ENCODE measurements around the gene MGAT4B. TPM values are rescaled to one million over a fixed set of nuclear protein-coding genes. Genes with fewer than 3 reads are reported as not detected.

MGAT4B gene
- total RNA-seq, 1 experiment from 2014 or later: 148 TPM

GRCh38 chr5:179817890-179818745, 11.5 kb upstream of the MGAT4B start:
- Histone ChIP-seq H3K4me1 (ENCODE audit: control insufficient read depth in 1 of 2, insufficient read depth in 2 of 2, low read length in 2 of 2) (peaks cover 35 to 52% of the 10 kb centered on the region in 2 experiments), H3K36me3 (ENCODE audit: control insufficient read depth in 1 of 2, insufficient read depth in 2 of 2, low read length in 2 of 2) (peaks cover 11 to 25% of the 10 kb centered on the region in 2 experiments; a peak in 3 of 4 replicates), H3K4me2 (ENCODE audit: low read length) (peak overlapping the region; percentile 94), H3K79me2 (ENCODE audit: insufficient read depth, low read length) (peaks cover 23% of the 10 kb centered on the region), H3K27me3 (ENCODE audit: insufficient read depth, low read length) (no peaks in the 10 kb centered on the region), H4K20me1 (ENCODE audit: insufficient read depth) (peaks cover 12% of the 10 kb centered on the region; the same call in 1 of the 2 replicates), H3K9me2 (ENCODE audit: insufficient read depth) (no peaks in the 10 kb centered on the region), H3K27ac (ENCODE audit: low read depth, low read length) (peak overlapping the region; percentile 99), H3K9ac (ENCODE audit: low read length) (peak overlapping the region; percentile 97), H3K4me3 (replicated peaks in 1 of 2; ENCODE audit: low read depth in 1 of 2, low read length in 2 of 2) (peak overlapping the region; percentile 31 to 51), H2AFZ (ENCODE audit: low read depth, low read length, poor library complexity, severe bottlenecking) (no peak overlapping the region), H3K9me3 (ENCODE audit: control insufficient read depth in 1 of 2, insufficient read depth in 1 of 2, low read depth in 1 of 2, low read length in 2 of 2) (no peaks in the 10 kb centered on the region)
- intact Hi-C loops (cut with micrococcal nuclease): no loop called here
- TSS peak; percentile 77 for BruUV-seq (replicated peaks)
- ChIA-PET RAD21 (ENCODE audit: low non-redundant PET in 1 of 2, low total read pairs in 2 of 2, uncharacterized antibody in 2 of 2, unreplicated experiment in 2 of 2) (interaction anchor here in 1 of 2 experiments (0.6 kb wide), 1 partner anchor 16 kb away, joined by 3 read pairs; no protein-coding TSS in a partner anchor), POLR2A (interaction anchor here (0.7 to 1.0 kb wide), 3 partner anchors 194 to 668 kb away, joined by 3 read pairs; partner anchors contain the start of gene HNRNPH1), CTCF (interaction anchor here (0.6 kb wide), 1 partner anchor 22 kb away, joined by 3 read pairs; no protein-coding TSS in a partner anchor)
- no peak for ATAC-seq
- DNase-seq (ENCODE audit: low read depth, low spot score): no peak
- TF ChIP-seq ELF1 (IDR thresholded peaks at IDR 0.05; ENCODE audit: borderline replicate concordance, low read depth) (no peak), FOSL1 (IDR thresholded peaks at IDR 0.05; ENCODE audit: low read depth) (no peak), SRF (IDR thresholded peaks at IDR 0.05; ENCODE audit: low read depth) (no peak)

- H3K9me2 ChIP-seq (ENCODE audit: insufficient read depth): no peaks in the 10 kb centered on the region
- H3K27ac ChIP-seq (ENCODE audit: low read depth, low read length): peak overlapping the region; percentile 99
- peaks cover 17% of the 10 kb centered on the region for H3K79me2 ChIP-seq (ENCODE audit: insufficient read depth, low read length)
- no peaks in the 10 kb centered on the region for H3K27me3 ChIP-seq (ENCODE audit: insufficient read depth, low read length)
- no peak overlapping the region for H3K9ac ChIP-seq (ENCODE audit: low read length)
- ATAC-seq: no peak
- ChIA-PET RAD21 (ENCODE audit: low non-redundant PET in 1 of 2, low total read pairs in 2 of 2, uncharacterized antibody in 2 of 2, unreplicated experiment in 2 of 2) (interaction anchor here in 1 of 2 experiments (0.6 kb wide), 1 partner anchor 15 kb away, joined by 3 read pairs; no protein-coding TSS in a partner anchor), CTCF (no interaction called here), POLR2A (interaction anchor here (0.7 to 0.9 kb wide), 2 partner anchors 194 to 668 kb away, joined by 3 read pairs; partner anchors contain the start of gene HNRNPH1)
- no peak overlapping the region for H3K4me2 ChIP-seq (ENCODE audit: low read length)
- intact Hi-C loops (cut with micrococcal nuclease): no loop called here
- no peak for DNase-seq (ENCODE audit: low read depth, low spot score)
- peaks cover 13 to 25% of the 10 kb centered on the region in 2 experiments; a peak in 3 of 4 replicates for H3K36me3 ChIP-seq (ENCODE audit: control insufficient read depth in 1 of 2, insufficient read depth in 2 of 2, low read length in 2 of 2)
- no peaks in the 10 kb centered on the region for H3K9me3 ChIP-seq (ENCODE audit: control insufficient read depth in 1 of 2, insufficient read depth in 1 of 2, low read depth in 1 of 2, low read length in 2 of 2)
- H4K20me1 ChIP-seq (ENCODE audit: insufficient read depth): peaks cover 7% of the 10 kb centered on the region; the same call in 1 of the 2 replicates
- peaks cover 35 to 46% of the 10 kb centered on the region in 2 experiments for H3K4me1 ChIP-seq (ENCODE audit: control insufficient read depth in 1 of 2, insufficient read depth in 2 of 2, low read length in 2 of 2)
- no TSS peak for BruUV-seq (replicated peaks)
- H3K4me3 ChIP-seq (replicated peaks in 1 of 2; ENCODE audit: low read depth in 1 of 2, low read length in 2 of 2): no peak overlapping the region
- no peak overlapping the region for H2AFZ ChIP-seq (ENCODE audit: low read depth, low read length, poor library complexity, severe bottlenecking)
- TF ChIP-seq RAD21 (IDR thresholded peaks at IDR 0.05; ENCODE audit: low read depth) (no peak), ATF3 (IDR thresholded peaks at IDR 0.05) (no peak), ZNF274 (IDR thresholded peaks at IDR 0.05; ENCODE audit: low read depth, low read length) (no peak), ZBTB33 (IDR thresholded peaks at IDR 0.05; ENCODE audit: extremely low read depth, insufficient replicate concordance, low read length) (no peak), MAX (IDR thresholded peaks at IDR 0.05) (no peak), FOSL1 (IDR thresholded peaks at IDR 0.05; ENCODE audit: low read depth) (no peak), POLR2AphosphoS5 (IDR thresholded peaks at IDR 0.05; ENCODE audit: low read depth, low read length) (no peak), CEBPB (IDR thresholded peaks at IDR 0.05; ENCODE audit: low read depth) (no peak), JUND (IDR thresholded peaks at IDR 0.05) (no peak), YY1 (IDR thresholded peaks at IDR 0.05; ENCODE audit: extremely low read depth, insufficient replicate concordance, low read depth, low read length) (no peak), CBX3 (IDR thresholded peaks at IDR 0.05; ENCODE audit: low read depth) (no peak), SP1 (IDR thresholded peaks at IDR 0.05; ENCODE audit: low read depth) (no peak), EZH2phosphoT487 (IDR thresholded peaks at IDR 0.05; ENCODE audit: borderline replicate concordance) (no peak), ZFX (IDR thresholded peaks at IDR 0.05) (no peak)
Measured at GRCh38 chr5:179817470-179817840, 10.8 kb upstream of the MGAT4B start.

Measured in HCT116 (cell line).